Vagina (tissue), 2 donors: ENCODE results near the gene MAP1LC3C.

Experiments used
- CTCF ChIP-seq, 3 experiments: fragments of 450-650 bp in 2 of 3; fragments of 200-600 bp in 1 of 3; sonication (generic) in 1 of 3; IDR thresholded peaks; one replicate each; pipeline ENCODE4 v1.5.1; 2017 to 2019; ENCODE audit warnings: antibody characterized with exemption in 3 of 3, mild to moderate bottlenecking in 2 of 3, moderate library complexity in 2 of 3
- POLR2A ChIP-seq, 2 donors: fragments of 450-650 bp; IDR thresholded peaks; one replicate each; pipeline ENCODE4 v1.6.1; 2017; ENCODE audit warnings: antibody characterized with exemption in 2 of 2, mild to moderate bottlenecking in 2 of 2, moderate library complexity in 2 of 2
- POLR2AphosphoS5 ChIP-seq, 2 donors: sonication (generic); formaldehyde crosslinking; IDR thresholded peaks; one replicate each; pipeline ENCODE4 v1.9.0; 2017; ENCODE audit warnings: antibody characterized with exemption in 2 of 2, mild to moderate bottlenecking in 2 of 2, low read depth in 1 of 2; ENCODE audit not compliant: insufficient read depth in 1 of 2

GRCh38 chr1:241964550-241965282, 34.2 kb downstream of the MAP1LC3C start:
- no peak for TF ChIP-seq CTCF (IDR thresholded peaks at IDR 0.05)
- TF ChIP-seq POLR2A (IDR thresholded peaks at IDR 0.05) = no peak
- no peak for TF ChIP-seq POLR2AphosphoS5 (IDR thresholded peaks at IDR 0.05; ENCODE audit: insufficient read depth in 1 of 2, low read depth in 1 of 2)
